HG02938 (cell line): ENCODE data around the gene PLXNB2.

Experiments used
- ATAC-seq: cut with Tn5 transposase; IDR thresholded peaks from one replicate; pipeline ENCODE4 v1.9.1; 2021; ENCODE audit warnings: mild to moderate bottlenecking, moderate library complexity; ENCODE audit not compliant: unreplicated experiment

Gene PLXNB2

GRCh38 chr22:50299785-50300619 lies 7.4 kb downstream of the PLXNB2 start:
- no peak for ATAC-seq

- no peak for ATAC-seq
Measured at GRCh38 chr22:50298937-50299784, 8.3 kb downstream of the PLXNB2 start.

GRCh38 chr22:50298266-50298637 lies 9.2 kb downstream of the PLXNB2 start:
- ATAC-seq = no peak

DNA sequence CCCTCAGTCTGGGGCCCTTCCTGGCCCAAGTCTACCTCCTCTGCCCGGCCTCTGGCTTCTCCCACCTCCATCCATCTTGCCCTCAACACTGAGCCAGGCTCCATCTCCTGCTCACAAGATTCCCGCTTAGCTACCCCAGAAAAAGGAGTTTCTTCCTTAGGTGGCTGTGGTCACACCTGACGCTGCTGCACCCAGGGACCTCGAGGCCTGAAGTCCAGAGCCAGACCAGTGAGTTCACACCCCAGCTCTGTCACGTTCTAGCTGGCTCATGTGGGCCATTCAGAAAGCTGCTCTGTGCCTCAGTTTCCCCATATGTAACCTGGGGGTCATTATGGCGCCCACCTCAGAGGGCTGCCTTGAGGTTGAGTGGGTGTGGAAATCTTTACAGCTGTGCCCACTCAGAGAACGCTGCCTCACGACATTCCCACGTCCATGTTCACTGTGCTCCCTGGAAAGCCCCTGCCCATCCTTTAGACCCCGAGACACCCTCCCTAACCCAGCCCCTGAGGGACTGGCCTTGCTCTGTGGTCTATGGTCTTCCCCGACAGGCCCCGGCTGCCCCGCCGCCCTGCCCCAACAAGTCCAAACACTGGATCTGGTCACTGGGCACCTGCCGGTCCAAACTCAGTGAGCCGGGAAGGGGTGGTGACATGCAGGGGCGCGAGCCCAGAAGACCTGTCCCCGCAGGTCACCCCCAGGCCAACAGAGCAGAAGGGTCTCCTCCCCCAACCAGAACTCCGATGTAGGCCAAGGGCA lies 9.8 kb downstream of the PLXNB2 start:
- ATAC-seq = no peak

DNA sequence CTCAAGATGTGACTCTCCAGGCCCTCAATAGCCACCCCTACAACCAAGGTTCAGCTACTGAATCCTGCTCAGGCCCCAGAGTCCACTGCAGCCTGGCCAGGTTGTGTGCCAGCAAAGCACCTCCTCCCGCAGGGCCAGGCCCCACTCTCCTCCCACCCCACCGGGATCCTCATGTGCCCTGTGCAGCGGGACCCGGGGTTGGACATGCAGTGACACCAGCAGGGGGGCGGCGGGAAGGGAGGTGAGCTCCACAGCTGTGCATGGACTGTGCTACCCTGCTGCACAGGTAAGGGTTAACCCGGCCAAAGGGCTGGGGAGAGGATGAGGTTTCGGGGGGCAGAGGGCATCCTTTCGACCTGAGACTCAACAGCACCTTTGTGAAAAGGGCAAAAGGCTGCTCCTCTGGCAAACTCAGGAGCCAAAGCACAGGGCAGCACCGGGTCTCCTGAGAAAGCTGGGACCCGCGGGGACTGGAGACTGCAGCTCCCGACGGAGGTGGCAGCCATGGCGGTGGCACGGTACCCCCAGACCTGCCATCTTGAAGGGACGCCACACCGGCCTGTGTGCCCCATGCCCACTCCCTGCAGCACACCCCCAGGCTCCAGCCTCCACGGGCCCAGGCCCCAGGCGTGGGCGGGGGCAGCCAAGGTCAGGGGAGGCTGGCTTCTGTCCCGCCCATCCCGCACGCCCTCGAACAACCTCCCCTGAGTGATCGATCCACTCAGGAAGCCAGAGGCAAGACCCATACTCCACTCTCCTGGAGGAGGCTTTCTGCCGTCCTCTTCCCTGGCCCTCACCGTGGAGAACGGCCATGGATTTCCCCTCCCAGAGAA lies 10.6 kb downstream of the PLXNB2 start:
- ATAC-seq = no peak

DNA sequence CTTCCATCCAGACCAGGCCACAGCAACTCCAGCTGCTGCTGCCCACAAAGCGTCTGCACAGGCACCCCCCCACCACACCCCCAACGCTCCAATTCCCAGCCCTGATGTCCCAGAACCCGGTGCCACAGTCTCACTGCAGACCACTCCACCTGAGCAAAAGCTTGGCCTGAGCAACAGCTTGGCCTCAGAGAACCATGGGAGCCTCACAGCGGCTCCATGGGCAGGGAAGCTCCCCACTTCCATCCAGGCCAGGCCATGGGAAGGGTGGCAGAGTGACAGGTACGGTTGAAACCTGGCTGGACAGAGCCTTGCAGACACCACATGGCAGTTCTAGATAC lies 13.2 kb downstream of the PLXNB2 start:
- no peak for ATAC-seq

- no peak for ATAC-seq
Measured at GRCh38 chr22:50293441-50294318, 13.8 kb downstream of the PLXNB2 start.

- no peak for ATAC-seq
Measured at GRCh38 chr22:50292643-50293440, 14.6 kb downstream of the PLXNB2 start.

GRCh38 chr22:50289942-50290630 lies 17.4 kb downstream of the PLXNB2 start:
- ATAC-seq = no peak

DNA sequence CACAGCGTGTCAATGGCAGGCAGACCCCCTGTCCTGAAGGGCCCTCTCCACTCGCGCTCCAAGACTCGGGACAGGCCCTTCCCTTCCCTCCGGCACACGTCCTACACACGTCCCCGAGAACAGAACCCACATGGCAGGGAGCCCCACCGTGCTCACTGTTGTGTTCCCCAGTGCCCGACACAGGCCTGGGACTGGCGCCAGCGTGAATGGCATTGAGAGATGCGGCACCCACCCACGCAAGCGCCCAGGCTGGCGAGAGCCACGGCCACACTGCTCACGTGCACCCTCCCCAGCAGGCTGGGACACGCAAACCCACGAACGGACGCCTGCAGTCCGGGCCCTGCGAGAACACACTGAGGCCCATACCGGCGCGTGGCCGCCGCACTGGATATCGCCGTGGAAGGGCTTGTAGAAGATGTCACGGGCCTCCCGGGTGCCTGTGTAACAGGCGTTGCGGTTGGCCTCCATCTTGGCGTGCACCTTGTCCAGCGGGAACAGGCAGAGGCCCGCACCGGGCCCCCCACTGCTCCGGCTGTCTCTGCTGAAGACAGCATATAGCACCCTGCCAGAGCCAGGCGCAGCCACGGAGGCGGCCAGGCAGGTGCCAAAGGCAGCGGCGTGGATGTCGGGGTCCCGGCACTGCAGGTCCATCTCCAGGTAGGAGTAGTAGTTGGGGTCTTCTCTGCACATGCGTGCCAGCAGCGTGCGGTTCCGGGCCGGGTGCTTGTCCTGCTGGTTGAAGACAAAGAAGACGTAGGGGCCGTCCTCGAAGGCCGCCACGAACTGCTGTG lies 18.1 kb downstream of the PLXNB2 start:
- no peak for ATAC-seq

GRCh38 chr22:50287731-50288130 lies 19.7 kb downstream of the PLXNB2 start:
- ATAC-seq = no peak

DNA sequence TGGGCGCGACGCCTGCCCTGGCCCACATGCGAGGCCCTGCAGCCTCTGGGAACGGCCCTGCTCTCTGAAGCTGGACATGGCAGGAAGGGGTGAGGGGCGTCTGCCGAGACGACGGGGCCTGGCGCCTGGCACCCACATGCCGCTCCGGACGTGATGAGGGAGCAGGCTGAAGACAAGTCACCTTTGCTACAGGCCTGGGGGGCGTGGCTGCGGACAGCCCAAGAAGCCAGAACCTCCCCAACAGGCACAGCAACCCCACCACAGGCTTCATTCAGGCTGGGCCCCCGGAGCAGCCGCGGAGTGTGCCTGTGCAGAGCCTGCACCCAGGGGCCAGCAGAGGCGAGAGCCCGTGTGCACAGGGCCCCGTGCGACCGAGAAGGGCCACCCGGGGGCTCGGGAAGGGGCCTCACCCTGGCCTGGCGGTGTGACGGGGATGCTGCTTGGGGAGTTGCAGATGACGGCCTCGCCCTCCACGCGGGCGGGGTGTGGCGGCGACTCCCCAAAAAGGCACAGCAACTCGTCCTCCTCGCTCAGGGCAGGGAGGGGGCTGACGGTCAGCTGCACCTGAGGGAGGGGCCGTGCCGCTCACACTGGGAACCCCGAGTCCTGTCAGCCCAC lies 20.6 kb downstream of the PLXNB2 start:
- no peak for ATAC-seq

- ATAC-seq = no peak
Measured at GRCh38 chr22:50286275-50286674, 21.2 kb downstream of the PLXNB2 start.

- ATAC-seq = no peak
Measured at GRCh38 chr22:50285568-50286229, 21.7 kb downstream of the PLXNB2 start.

GRCh38 chr22:50284479-50284878 lies 23.0 kb downstream of the PLXNB2 start:
- ATAC-seq = no peak

DNA sequence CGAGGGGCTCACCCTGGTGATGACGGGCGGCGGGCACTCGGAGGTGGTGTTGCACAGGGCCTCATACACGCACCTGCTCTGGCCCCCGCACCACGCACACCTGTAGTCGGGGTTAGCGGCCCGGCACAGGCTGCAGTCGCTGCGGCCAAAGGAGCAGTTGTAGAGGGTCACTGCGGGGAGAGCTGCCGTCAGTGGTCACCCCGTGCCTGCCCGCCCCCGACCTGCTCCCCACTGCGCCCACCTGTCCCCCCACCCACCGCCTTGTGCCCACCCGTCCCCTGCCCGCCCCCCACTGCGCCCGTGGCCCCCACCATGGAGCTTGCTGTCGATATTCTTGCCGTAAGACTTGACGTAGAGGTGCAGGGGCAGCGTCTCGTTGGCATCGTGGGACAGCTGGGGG lies 23.6 kb downstream of the PLXNB2 start:
- ATAC-seq = no peak
